K562 (cell line): Measurements from ENCODE around the gene TUBB4B. TPM values are rescaled to one million over a fixed set of nuclear protein-coding genes. Genes with fewer than 3 reads are reported as not detected.

Experiments used
- ATAC-seq: fragments of 200-7000 bp; cut with Tn5 transposase; 3 replicates; pipeline ENCODE4 v1.9.1; 2020; ENCODE audit warnings: moderate library complexity
- BruUV-seq: library from RNA; stranded (reverse); fragments of 400-500 nt; replicated peaks from 2 replicates; lab custom pipeline; 2021; lab: Mats Ljungman, UMichigan
- CTCF ChIA-PET: fragments of 300-600 bp; formaldehyde crosslinking; extraction: SDS; loops from one replicate; lab custom pipeline; 2021; ENCODE audit warnings: low intra/inter-chr PET ratio; lab: Yijun Ruan, JAX
- POLR2A ChIA-PET: fragments of 300-600, 350-650 bp; sonication (Branson Sonifier 250); formaldehyde crosslinking; extraction: SDS; loops from one replicate; lab custom pipeline; 2021; ENCODE audit warnings: antibody characterized with exemption, inconsistent platforms; lab: Yijun Ruan, JAX
- DNase-seq, 4 experiments: peaks; one replicate each; pipeline versions ENCODE4 v3.0.0 to v3.0.0-alpha.2; 2011 to 2018; ENCODE audit warnings: low spot score in 3 of 4, mixed read lengths in 3 of 4; ENCODE audit errors: extremely low read depth in 1 of 4
- FAIRE-seq: peaks from 2 replicates; lab custom pipeline; 2011; peaks lifted over from hg19 to GRCh38; lab: Jason Lieb, UNC
- H2AFZ ChIP-seq: 2 replicates; pipeline ENCODE4 v1.6.0; 2011; ENCODE audit warnings: low read depth, low read length, control low read depth, inconsistent platforms
- H3K27ac ChIP-seq: fragments of 200-600 bp; 3 replicates; pipeline ENCODE4 v1.8.0; 2011; ENCODE audit warnings: low read depth, mild to moderate bottlenecking, control low read depth, inconsistent platforms, low read length, moderate library complexity, mixed read lengths; ENCODE audit errors: extremely low read depth
- H3K27me3 ChIP-seq, 2 experiments: fragments of 300-600 bp in 1 of 2; 2 replicates in 1 of 2; 3 replicates in 1 of 2; pipeline versions ENCODE4 v1.6.0 to v1.8.0; 2011; ENCODE audit warnings: inconsistent platforms in 2 of 2, low read length in 2 of 2, mild to moderate bottlenecking in 1 of 2, mixed read lengths in 1 of 2, moderate library complexity in 1 of 2; ENCODE audit not compliant: control insufficient read depth in 2 of 2, insufficient read depth in 2 of 2
- H3K36me3 ChIP-seq: fragments of 300-600 bp; 3 replicates; pipeline ENCODE4 v1.8.0; 2011; ENCODE audit warnings: mild to moderate bottlenecking, low read length, inconsistent platforms; ENCODE audit not compliant: control insufficient read depth, insufficient read depth
- H3K4me1 ChIP-seq, 2 experiments: fragments of 200-600 bp in 1 of 2; replicated peaks in 1 of 2; 2 replicates in 1 of 2; 3 replicates in 1 of 2; pipeline versions ENCODE4 v1.5.1 to v1.8.0; 2011; ENCODE audit warnings: inconsistent platforms in 2 of 2, low read length in 2 of 2, mild to moderate bottlenecking in 1 of 2, mixed read lengths in 1 of 2, moderate library complexity in 1 of 2; ENCODE audit not compliant: control insufficient read depth in 2 of 2, insufficient read depth in 2 of 2
- H3K4me2 ChIP-seq: 2 replicates; pipeline ENCODE4 v1.6.1; 2011; ENCODE audit warnings: low read length, control low read depth, inconsistent platforms, mixed read lengths; ENCODE audit not compliant: insufficient read depth
- H3K4me3 ChIP-seq: fragments of 200-600 bp; sonication (generic), shearing (Covaris generic); 2 replicates; pipeline ENCODE4 v1.5.1; 2016; ENCODE audit warnings: control low read depth, inconsistent platforms
- H3K79me2 ChIP-seq: fragments of 200-600 bp; 3 replicates; pipeline ENCODE4 v1.8.0; 2011; ENCODE audit warnings: low read length, inconsistent platforms; ENCODE audit not compliant: control insufficient read depth, insufficient read depth
- H3K9ac ChIP-seq, 2 experiments: 2 replicates each; pipeline versions ENCODE4 v1.6.0 to v1.6.1; 2011; ENCODE audit warnings: low read depth in 2 of 2, low read length in 2 of 2, control low read depth in 1 of 2, inconsistent platforms in 1 of 2, mild to moderate bottlenecking in 1 of 2, mixed read lengths in 1 of 2; ENCODE audit not compliant: insufficient read depth in 1 of 2
- H3K9me1 ChIP-seq: one replicate; pipeline ENCODE4 v1.6.0; 2011; ENCODE audit warnings: inconsistent platforms, mild to moderate bottlenecking, low read length, moderate library complexity; ENCODE audit not compliant: control insufficient read depth, insufficient read depth
- H3K9me3 ChIP-seq: replicated peaks from 2 replicates; pipeline ENCODE4 v1.5.1; 2011; ENCODE audit warnings: low read depth, low read length, inconsistent platforms; ENCODE audit not compliant: control insufficient read depth, insufficient read depth
- H4K20me1 ChIP-seq: replicated peaks from 2 replicates; pipeline ENCODE4 v1.6.1; 2011; ENCODE audit warnings: low read length, inconsistent platforms, mixed read lengths; ENCODE audit not compliant: control insufficient read depth, insufficient read depth
- ATF7 ChIP-seq: fragments of 450-650 bp; IDR thresholded peaks from 2 replicates; pipeline ENCODE4 v1.7.1; 2014; ENCODE audit warnings: mild to moderate bottlenecking, moderate library complexity
- CBX3 ChIP-seq, 2 experiments: IDR thresholded peaks; 1 replicate in 1 of 2; 2 replicates in 1 of 2; pipeline ENCODE4 v1.6.1; 2012; ENCODE audit warnings: inconsistent platforms in 2 of 2, low read length in 2 of 2, borderline replicate concordance in 1 of 2, control low read depth in 1 of 2
- HEY1 ChIP-seq: fragments of 250-450 bp; sonication (Bioruptor Pico); IDR thresholded peaks from 2 replicates; pipeline ENCODE4 v1.5.0; 2020; ENCODE audit warnings: mild to moderate bottlenecking, moderate library complexity, borderline replicate concordance
- MEIS2 ChIP-seq: fragments of 450-650 bp; IDR thresholded peaks from 2 replicates; pipeline ENCODE4 v1.6.1; 2014; ENCODE audit warnings: mild to moderate bottlenecking; ENCODE audit not compliant: partially characterized antibody
- NR2F6 ChIP-seq: fragments of 450-650 bp; formaldehyde crosslinking; IDR thresholded peaks from 2 replicates; pipeline ENCODE4 v1.4.0; 2020; ENCODE audit warnings: mild to moderate bottlenecking
- TAF9B ChIP-seq: fragments of 450-650 bp; IDR thresholded peaks from 2 replicates; pipeline ENCODE4 v1.6.1; 2018; ENCODE audit warnings: mild to moderate bottlenecking; ENCODE audit not compliant: partially characterized antibody
- ZFP91 ChIP-seq: sonication (generic); formaldehyde crosslinking; IDR thresholded peaks from 2 replicates; pipeline ENCODE4 v1.8.0; 2022; ENCODE audit warnings: mild to moderate bottlenecking, missing genetic modification reagents
- ZNF644 ChIP-seq: fragments of 200-800 bp; sonication (Bioruptor generic); IDR thresholded peaks from 2 replicates; pipeline ENCODE4 v1.6.1; 2016; ENCODE audit warnings: low read depth, missing genetic modification characterization, missing compliant biosample characterization
- WGBS: fragments of 100-300 bp; shearing (Covaris generic); methylation state at CpG from one replicate; pipeline ENCODE4 v1.1.6; 2016; ENCODE audit warnings: low coverage, mixed read lengths; ENCODE audit not compliant: insufficient coverage; ENCODE audit errors: missing lambda C conversion rate; 5-methylcytosine and 5-hydroxymethylcytosine counted together
- in situ Hi-C: fragments of 300-500 bp; cut with MboI; formaldehyde crosslinking; loops from 4 replicates; pipeline ENCODE4 v1.15.0; 2018; ENCODE audit warnings: inconsistent platforms, mixed read lengths
- intact Hi-C: fragments of 100-400 bp; cut with micrococcal nuclease; formaldehyde crosslinking; loops from 2 replicates; pipeline ENCODE4 v1.14.2; 2022
- polyA plus RNA-seq, 8 experiments: library from polyadenylated mRNA; depleted of rRNA in 4 of 8; stranded (reverse) in 5 of 8; unstranded in 3 of 8; fragments of >200 nt; fragmentation: Nextera tagmentation in 2 of 8; fragmentation: Illumina TruSeq in 1 of 8; extraction: Ambion mirVana in 2 of 8; extraction: Trizol in 1 of 8; gene quantifications; 2 replicates each; pipeline versions ENCODE4 v1.2.1 to v1.2.3, GENCODE V29; 2011 to 2014; ENCODE audit warnings: inconsistent platforms in 1 of 8, missing spikeins in 1 of 8
- total RNA-seq, 7 experiments: library from RNA; depleted of rRNA in 6 of 7; stranded (reverse); fragments of >200 nt in 6 of 7; fragmentation: Illumina TruSeq in 2 of 7; extraction: Trizol in 2 of 7; gene quantifications; 2 replicates each; pipeline versions ENCODE4 v1.2.1 to v1.2.3, GENCODE V29; 2011 to 2021; ENCODE audit warnings: low replicate concordance in 1 of 7
- TF ChIP-seq, protein P1 (sequence below): sonication (generic); formaldehyde crosslinking; IDR thresholded peaks from 2 replicates; pipeline ENCODE4 v1.8.1; 2023; ENCODE audit warnings: mild to moderate bottlenecking, missing genetic modification reagents
- TF ChIP-seq, protein P2 (sequence below), 2 experiments: fragments of 450-650 bp; IDR thresholded peaks; 2 replicates each; pipeline ENCODE4 v1.6.1; 2016; ENCODE audit warnings: mild to moderate bottlenecking in 2 of 2, borderline replicate concordance in 1 of 2, low read depth in 1 of 2, moderate library complexity in 1 of 2

TUBB4B gene
- total and polyA plus RNA-seq, 9 of the 15 experiments (the other 6 are each of a cell fraction or from before 2014, with no cell fraction given): 24.1 to 443 (median 268) TPM

DNA sequence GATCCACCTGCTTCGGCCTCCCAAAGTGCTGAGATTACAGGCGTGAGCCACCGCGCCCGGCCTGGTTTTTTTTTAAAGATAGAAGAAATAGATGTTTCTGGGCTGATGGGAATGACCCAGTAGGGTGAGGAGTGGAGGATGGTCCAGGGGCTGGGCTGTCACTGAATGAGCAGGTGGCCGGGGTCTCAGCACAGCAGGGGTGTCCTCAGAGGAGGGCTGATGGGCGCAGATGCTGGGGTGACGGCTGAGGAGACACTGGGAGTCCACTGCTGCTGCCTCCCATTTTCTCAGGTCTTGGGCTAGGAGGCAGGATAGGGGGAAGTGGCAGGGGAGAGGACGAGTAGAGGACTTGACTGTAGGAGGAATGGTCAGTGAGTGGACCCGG, 34.1 kb downstream of the TUBB4B start:
- Histone ChIP-seq H4K20me1 (no peaks in the 10 kb centered on the region), H3K9ac (peak overlapping the region in 1 of 2 experiments; percentile 91; a peak in 2 of 4 replicates), H2AFZ (no peak overlapping the region), H3K4me2 (no peak overlapping the region), H3K36me3 (peaks cover 50% of the 10 kb centered on the region; the same call in 1 of the 3 replicates), H3K4me3 (no peak overlapping the region), H3K27me3 (no peaks in the 10 kb centered on the region), H3K9me1 (no peaks in the 10 kb centered on the region), H3K79me2 (peaks cover 27% of the 10 kb centered on the region), H3K9me3 (no peaks in the 10 kb centered on the region), H3K4me1 (peaks cover 17 to 92% of the 10 kb centered on the region in 2 experiments), H3K27ac (peak overlapping the region; percentile 98; the same call in 1 of the 3 replicates)
- no peak for ATAC-seq
- in situ Hi-C loops (no loop called here), intact Hi-C loops (no loop called here)
- CTCF ChIA-PET: no interaction called here
- POLR2A ChIA-PET: interaction anchor here (1.0 kb wide), 1 partner anchor 24 kb away, joined by 3 read pairs; no protein-coding TSS in a partner anchor
- BruUV-seq: no TSS peak
- DNase-seq: no peak
- WGBS: 92% methylated on average over 9 of the region's 10 CpGs
- FAIRE-seq: no peak
- no peak for TF ChIP-seq NR2F6 (CRISPR knock-in tag)
- TF ChIP-seq ZFP91: no peak
- TF ChIP-seq MEIS2: no peak
- TF ChIP-seq, protein P1, sequence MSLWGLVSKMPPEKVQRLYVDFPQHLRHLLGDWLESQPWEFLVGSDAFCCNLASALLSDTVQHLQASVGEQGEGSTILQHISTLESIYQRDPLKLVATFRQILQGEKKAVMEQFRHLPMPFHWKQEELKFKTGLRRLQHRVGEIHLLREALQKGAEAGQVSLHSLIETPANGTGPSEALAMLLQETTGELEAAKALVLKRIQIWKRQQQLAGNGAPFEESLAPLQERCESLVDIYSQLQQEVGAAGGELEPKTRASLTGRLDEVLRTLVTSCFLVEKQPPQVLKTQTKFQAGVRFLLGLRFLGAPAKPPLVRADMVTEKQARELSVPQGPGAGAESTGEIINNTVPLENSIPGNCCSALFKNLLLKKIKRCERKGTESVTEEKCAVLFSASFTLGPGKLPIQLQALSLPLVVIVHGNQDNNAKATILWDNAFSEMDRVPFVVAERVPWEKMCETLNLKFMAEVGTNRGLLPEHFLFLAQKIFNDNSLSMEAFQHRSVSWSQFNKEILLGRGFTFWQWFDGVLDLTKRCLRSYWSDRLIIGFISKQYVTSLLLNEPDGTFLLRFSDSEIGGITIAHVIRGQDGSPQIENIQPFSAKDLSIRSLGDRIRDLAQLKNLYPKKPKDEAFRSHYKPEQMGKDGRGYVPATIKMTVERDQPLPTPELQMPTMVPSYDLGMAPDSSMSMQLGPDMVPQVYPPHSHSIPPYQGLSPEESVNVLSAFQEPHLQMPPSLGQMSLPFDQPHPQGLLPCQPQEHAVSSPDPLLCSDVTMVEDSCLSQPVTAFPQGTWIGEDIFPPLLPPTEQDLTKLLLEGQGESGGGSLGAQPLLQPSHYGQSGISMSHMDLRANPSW: no peak
- no peak for TF ChIP-seq ZNF644 (tag)
- TF ChIP-seq TAF9B: no peak
- TF ChIP-seq CBX3 (IDR thresholded peaks at IDR 0.05; ENCODE audit: borderline replicate concordance in 1 of 2, low read length in 2 of 2): no peak
- TF ChIP-seq, protein P2, sequence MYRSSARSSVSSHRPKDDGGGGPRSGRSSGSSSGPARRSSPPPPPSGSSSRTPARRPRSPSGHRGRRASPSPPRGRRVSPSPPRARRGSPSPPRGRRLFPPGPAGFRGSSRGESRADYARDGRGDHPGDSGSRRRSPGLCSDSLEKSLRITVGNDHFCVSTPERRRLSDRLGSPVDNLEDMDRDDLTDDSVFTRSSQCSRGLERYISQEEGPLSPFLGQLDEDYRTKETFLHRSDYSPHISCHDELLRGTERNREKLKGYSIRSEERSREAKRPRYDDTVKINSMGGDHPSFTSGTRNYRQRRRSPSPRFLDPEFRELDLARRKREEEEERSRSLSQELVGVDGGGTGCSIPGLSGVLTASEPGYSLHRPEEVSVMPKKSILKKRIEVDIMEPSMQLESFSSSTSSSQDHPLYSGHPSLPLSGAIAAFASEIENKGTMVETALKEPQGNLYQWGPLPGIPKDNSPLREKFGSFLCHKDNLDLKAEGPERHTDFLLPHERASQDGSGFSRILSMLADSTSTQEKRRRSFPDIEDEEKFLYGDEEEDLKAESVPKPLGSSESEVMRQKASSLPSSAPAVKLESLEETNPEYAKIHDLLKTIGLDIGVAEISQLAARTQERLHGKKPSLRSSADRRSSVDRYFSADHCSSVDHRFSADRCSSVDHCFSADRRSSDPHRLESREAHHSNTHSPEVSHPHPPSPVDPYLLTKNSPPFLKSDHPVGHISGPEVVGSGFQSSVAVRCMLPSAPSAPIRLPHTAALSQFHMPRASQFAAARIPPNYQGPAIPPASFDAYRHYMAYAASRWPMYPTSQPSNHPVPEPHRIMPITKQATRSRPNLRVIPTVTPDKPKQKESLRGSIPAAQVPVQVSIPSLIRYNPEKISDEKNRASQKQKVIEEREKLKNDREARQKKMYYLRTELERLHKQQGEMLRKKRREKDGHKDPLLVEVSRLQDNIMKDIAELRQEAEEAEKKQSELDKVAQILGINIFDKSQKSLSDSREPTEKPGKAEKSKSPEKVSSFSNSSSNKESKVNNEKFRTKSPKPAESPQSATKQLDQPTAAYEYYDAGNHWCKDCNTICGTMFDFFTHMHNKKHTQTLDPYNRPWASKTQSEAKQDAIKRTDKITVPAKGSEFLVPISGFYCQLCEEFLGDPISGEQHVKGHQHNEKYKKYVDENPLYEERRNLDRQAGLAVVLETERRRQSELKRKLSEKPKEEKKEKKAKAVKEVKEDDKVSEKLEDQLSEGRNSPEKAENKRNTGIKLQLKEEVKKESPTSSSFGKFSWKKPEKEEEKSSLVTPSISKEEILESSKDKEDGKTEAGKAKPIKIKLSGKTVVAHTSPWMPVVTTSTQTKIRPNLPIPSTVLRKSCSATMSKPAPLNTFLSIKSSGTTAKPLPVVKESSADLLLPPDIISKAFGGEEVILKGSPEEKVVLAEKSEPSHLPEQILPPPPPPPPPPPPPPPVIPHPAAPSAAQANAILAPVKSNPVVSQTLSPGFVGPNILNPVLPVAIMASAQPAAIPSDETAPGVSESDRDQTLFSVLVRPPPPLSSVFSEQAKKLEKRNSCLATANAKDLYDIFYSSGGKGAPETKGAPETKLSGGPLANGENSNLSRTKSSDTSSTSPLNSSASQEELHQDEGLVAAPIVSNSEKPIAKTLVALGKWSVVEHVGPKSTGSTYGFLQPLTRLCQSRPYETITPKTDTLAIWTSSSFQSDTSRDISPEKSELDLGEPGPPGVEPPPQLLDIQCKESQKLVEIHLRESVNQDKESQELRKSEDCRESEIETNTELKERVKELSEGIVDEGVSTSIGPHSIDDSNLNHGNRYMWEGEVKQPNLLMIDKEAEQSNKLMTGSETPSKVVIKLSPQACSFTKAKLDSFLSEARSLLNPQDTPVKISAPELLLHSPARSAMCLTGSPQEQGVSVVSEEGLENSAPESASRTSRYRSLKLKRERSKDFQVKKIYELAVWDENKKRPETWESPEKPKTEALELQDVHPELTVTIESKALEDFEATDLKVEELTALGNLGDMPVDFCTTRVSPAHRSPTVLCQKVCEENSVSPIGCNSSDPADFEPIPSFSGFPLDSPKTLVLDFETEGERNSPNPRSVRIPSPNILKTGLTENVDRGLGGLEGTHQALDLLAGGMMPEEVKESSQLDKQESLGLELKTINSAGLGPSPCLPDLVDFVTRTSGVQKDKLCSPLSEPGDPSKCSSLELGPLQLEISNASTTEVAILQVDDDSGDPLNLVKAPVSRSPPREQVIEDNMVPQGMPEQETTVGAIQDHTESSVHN (IDR thresholded peaks at IDR 0.05; ENCODE audit: borderline replicate concordance in 1 of 2, low read depth in 1 of 2): no peak
- TF ChIP-seq ATF7: no peak
- TF ChIP-seq HEY1 (CRISPR knock-in tag): no peak
